Measurements from ENCODE around the gene CTCF. TPM values are rescaled to one million over a fixed set of nuclear protein-coding genes. Genes with fewer than 3 reads are reported as not detected.
A peak's percentile ranks its signal among the peaks of the same experiment; 100 is the strongest.

CTCF gene
- total RNA-seq, 1 experiment from 2014 or later = 33.1 TPM

- no peak for DNase-seq (ENCODE audit: low read depth, low spot score)
- ChIA-PET CTCF (no interaction called here), POLR2A (interaction anchor here (0.6 kb wide), 1 partner anchor 24 kb away, joined by 7 read pairs; no protein-coding TSS in a partner anchor)
- TF ChIP-seq SIN3A (IDR thresholded peaks at IDR 0.05; ENCODE audit: borderline replicate concordance, insufficient read depth, low read depth, low read length) = no peak
- TF ChIP-seq REST (IDR thresholded peaks at IDR 0.05; ENCODE audit: insufficient read depth in 1 of 2, low read depth in 2 of 2, low read length in 1 of 2) = no peak
- TF ChIP-seq TCF7L2 (IDR thresholded peaks at IDR 0.05; ENCODE audit: low read depth, low read length) = no peak
- TF ChIP-seq POLR2AphosphoS5 (IDR thresholded peaks at IDR 0.05; ENCODE audit: low read depth, low read length) = no peak
- no peak for TF ChIP-seq CTCF (IDR thresholded peaks at IDR 0.05)
- peak overlapping the region; percentile 89 for H3K27ac ChIP-seq (ENCODE audit: low read length)
- BruUV-seq (replicated peaks) = no TSS peak
- H3K4me1 ChIP-seq (ENCODE audit: control insufficient read depth, insufficient read depth, low read length) = peaks cover 19% of the 10 kb centered on the region
- H3K9me3 ChIP-seq (ENCODE audit: control insufficient read depth, insufficient read depth, low read depth, low read length) = no peaks in the 10 kb centered on the region
- in situ Hi-C loops (cut with HindIII; ENCODE audit: low pct_unique_long_range_greater_than_20kb, low sequenced_read_pairs) = no loop called here
- peak; percentile 48 for ATAC-seq
- H3K4me3 ChIP-seq (ENCODE audit: low read depth in 2 of 2, low read length in 2 of 2) = peak overlapping the region; percentile 69 to 79
- no peaks in the 10 kb centered on the region; the same call in 1 of the 2 replicates for H3K36me3 ChIP-seq (ENCODE audit: control insufficient read depth, insufficient read depth, low read length)
- H3K27me3 ChIP-seq (ENCODE audit: control insufficient read depth, insufficient read depth, low read length) = no peaks in the 10 kb centered on the region
- intact Hi-C loops (cut with micrococcal nuclease; ENCODE audit: unreplicated experiment) = no loop called here
Measured at GRCh38 chr16:67528870-67529581, 33.3 kb upstream of the CTCF start.

DNA sequence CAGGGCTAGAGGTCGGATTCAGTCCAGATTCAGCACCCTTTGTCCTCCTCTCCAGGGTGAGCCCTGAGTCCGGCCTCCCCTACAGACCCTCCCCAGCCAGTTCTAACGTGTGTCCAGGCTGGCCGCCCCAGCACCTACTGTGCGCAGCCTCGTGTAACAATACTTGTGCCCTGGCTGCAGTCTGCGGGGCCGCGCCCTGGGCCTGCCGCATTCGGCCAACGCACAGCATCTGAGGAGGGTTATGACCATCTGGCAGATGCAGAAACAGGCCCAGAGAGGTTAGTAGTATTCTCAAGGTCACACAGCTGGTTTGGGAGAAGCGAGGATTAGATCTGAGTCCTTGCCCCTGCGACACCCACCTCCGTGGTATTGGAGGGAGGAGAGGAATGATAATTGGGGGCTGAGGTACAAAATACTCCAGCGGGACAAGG, 32.7 kb upstream of the CTCF start:
- no peaks in the 10 kb centered on the region; the same call in 1 of the 2 replicates for H3K36me3 ChIP-seq (ENCODE audit: control insufficient read depth, insufficient read depth, low read length)
- TF ChIP-seq CTCF (IDR thresholded peaks at IDR 0.05) (no peak), SIN3A (IDR thresholded peaks at IDR 0.05; ENCODE audit: borderline replicate concordance, insufficient read depth, low read depth, low read length) (no peak), TCF7L2 (IDR thresholded peaks at IDR 0.05; ENCODE audit: low read depth, low read length) (no peak), REST (IDR thresholded peaks at IDR 0.05; ENCODE audit: insufficient read depth in 1 of 2, low read depth in 2 of 2, low read length in 1 of 2) (no peak), POLR2AphosphoS5 (IDR thresholded peaks at IDR 0.05; ENCODE audit: low read depth, low read length) (no peak)
- H3K9me3 ChIP-seq (ENCODE audit: control insufficient read depth, insufficient read depth, low read depth, low read length) = no peaks in the 10 kb centered on the region
- DNase-seq (ENCODE audit: low read depth, low spot score) (no peak), ATAC-seq (peak; percentile 35)
- CTCF ChIA-PET = no interaction called here
- intact Hi-C loops (cut with micrococcal nuclease; ENCODE audit: unreplicated experiment) (no loop called here), in situ Hi-C loops (cut with HindIII; ENCODE audit: low pct_unique_long_range_greater_than_20kb, low sequenced_read_pairs) (no loop called here)
- H3K27ac ChIP-seq (ENCODE audit: low read length) = peak overlapping the region; percentile 89
- POLR2A ChIA-PET = no interaction called here
- BruUV-seq (replicated peaks) = no TSS peak
- peak overlapping the region; percentile 69 to 79 for H3K4me3 ChIP-seq (ENCODE audit: low read depth in 2 of 2, low read length in 2 of 2)
- peaks cover 19% of the 10 kb centered on the region for H3K4me1 ChIP-seq (ENCODE audit: control insufficient read depth, insufficient read depth, low read length)
- no peaks in the 10 kb centered on the region for H3K27me3 ChIP-seq (ENCODE audit: control insufficient read depth, insufficient read depth, low read length)

Data from Panc1 (cell line).